ENCODE results near the gene SETSIP. TPM values are rescaled to one million over a fixed set of nuclear protein-coding genes. Genes with fewer than 3 reads are reported as not detected.

The SETSIP gene
- total and polyA plus RNA-seq, 7 donors: not detected

- Histone ChIP-seq H3K27me3 (ENCODE audit: insufficient read depth in 3 of 3, low read length in 2 of 3) (no peaks in the 10 kb centered on the region), H3K9me3 (no peaks in the 10 kb centered on the region), H3K27ac (no peak overlapping the region), H3K4me1 (no peaks in the 10 kb centered on the region), H3K4me3 (no peak overlapping the region), H3K36me3 (ENCODE audit: insufficient read depth in 1 of 2, low read depth in 1 of 2) (peaks cover 0 to 29% of the 10 kb centered on the region in 2 donors)
- intact Hi-C loops (cut with DNase I): no loop called here
- WGBS, 3 donors: 89 to 96% (median 92%) methylated on average over 3 of the region's 3 CpGs
- ATAC-seq (no peak), DNase-seq (no peak)
- TF ChIP-seq CTCF (IDR thresholded peaks at IDR 0.05): no peak
Observed at GRCh38 chr1:92105546-92106081, 30.4 kb upstream of the SETSIP start.

DNA sequence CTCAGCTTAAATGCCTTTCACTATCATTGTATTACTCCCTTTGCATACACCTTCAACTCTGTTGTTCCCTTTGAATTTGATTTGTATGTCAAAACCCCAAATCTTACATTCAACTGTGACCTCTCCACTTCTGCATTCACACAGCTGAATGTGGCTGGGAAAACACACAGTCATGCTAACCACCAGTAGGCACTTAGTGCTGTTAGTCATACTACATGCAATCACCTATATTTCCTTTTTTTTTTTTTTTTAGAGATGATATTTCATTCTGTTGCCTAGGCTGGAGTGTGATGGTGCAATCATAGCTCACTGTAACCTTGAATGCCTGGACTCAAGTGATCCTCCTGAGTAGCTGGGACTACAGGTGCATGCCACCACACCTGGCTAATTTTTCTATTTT lies 21.1 kb upstream of the SETSIP start:
- intact Hi-C loops (cut with DNase I): no loop called here
- H3K36me3 ChIP-seq (ENCODE audit: insufficient read depth in 1 of 2, low read depth in 1 of 2): no peaks in the 10 kb centered on the region
- no peak overlapping the region for H3K4me3 ChIP-seq
- ATAC-seq: no peak
- DNase-seq: no peak
- no peak overlapping the region for H3K27ac ChIP-seq
- H3K9me3 ChIP-seq: no peaks in the 10 kb centered on the region
- no peak for TF ChIP-seq CTCF (IDR thresholded peaks at IDR 0.05)
- H3K4me1 ChIP-seq: no peaks in the 10 kb centered on the region
- H3K27me3 ChIP-seq (ENCODE audit: insufficient read depth in 3 of 3, low read length in 2 of 3): no peaks in the 10 kb centered on the region

DNA sequence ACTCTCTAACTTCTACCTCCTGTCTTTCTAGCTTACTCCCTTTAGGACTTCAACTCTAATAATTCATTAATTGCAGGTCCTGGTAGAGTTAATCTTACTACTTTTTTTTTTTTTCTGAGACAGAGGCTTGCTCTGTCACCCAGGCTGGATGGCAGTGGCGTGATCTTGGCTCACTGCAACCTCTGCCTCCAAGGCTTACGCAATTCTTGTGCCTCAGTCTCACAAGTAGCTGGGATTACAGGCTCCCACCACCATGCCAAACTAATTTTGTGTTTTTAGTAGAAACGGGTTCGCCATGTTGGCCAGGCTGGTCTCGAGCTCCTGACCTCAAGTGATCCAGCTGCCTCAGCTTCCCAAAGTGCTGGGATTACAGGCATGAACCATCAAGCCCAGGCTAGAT lies 20.7 kb upstream of the SETSIP start:
- ATAC-seq (no peak), DNase-seq (no peak)
- Histone ChIP-seq H3K4me1 (no peaks in the 10 kb centered on the region), H3K27ac (no peak overlapping the region), H3K36me3 (ENCODE audit: insufficient read depth in 1 of 2, low read depth in 1 of 2) (no peaks in the 10 kb centered on the region), H3K9me3 (no peaks in the 10 kb centered on the region), H3K4me3 (no peak overlapping the region), H3K27me3 (ENCODE audit: insufficient read depth in 3 of 3, low read length in 2 of 3) (no peaks in the 10 kb centered on the region)
- intact Hi-C loops (cut with DNase I): no loop called here
- no peak for TF ChIP-seq CTCF (IDR thresholded peaks at IDR 0.05)
- WGBS, 3 donors: 79 to 91% (median 80%) methylated on average over 5 of the region's 5 CpGs

DNA sequence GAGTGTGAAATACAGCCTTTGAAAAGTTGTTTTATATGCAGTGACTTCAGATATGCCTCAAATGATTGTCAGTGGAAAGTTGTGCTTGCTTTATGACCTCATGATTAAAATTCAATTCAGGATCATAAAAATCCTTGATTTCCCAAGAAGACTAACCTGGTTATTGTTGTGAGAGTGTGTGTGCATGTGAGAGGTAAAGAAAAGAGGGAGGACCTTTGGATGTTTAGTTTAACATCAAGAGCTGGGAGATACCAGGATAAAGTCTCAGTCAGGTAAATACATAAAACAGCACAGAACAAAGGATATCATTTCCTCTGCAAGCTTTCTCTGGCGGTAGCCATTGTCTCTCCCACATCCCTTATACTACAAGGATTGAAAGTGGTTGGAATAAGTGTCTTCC lies 19.4 kb upstream of the SETSIP start:
- intact Hi-C loops (cut with DNase I): no loop called here
- H3K27ac ChIP-seq: no peak overlapping the region
- no peak for TF ChIP-seq CTCF (IDR thresholded peaks at IDR 0.05)
- 70 to 89% (median 81%) methylated on average over 1 of the region's 1 CpG for WGBS, 3 donors
- no peaks in the 10 kb centered on the region for H3K27me3 ChIP-seq (ENCODE audit: insufficient read depth in 3 of 3, low read length in 2 of 3)
- H3K36me3 ChIP-seq (ENCODE audit: insufficient read depth in 1 of 2, low read depth in 1 of 2): peaks cover 0 to 2% of the 10 kb centered on the region in 2 donors
- H3K4me3 ChIP-seq: no peak overlapping the region
- no peaks in the 10 kb centered on the region for H3K4me1 ChIP-seq
- ATAC-seq (no peak), DNase-seq (no peak)
- no peaks in the 10 kb centered on the region for H3K9me3 ChIP-seq

GRCh38 chr1:92094090-92094489 lies 18.9 kb upstream of the SETSIP start:
- no peak overlapping the region for H3K4me3 ChIP-seq
- no peak overlapping the region for H3K27ac ChIP-seq
- H3K36me3 ChIP-seq (ENCODE audit: insufficient read depth in 1 of 2, low read depth in 1 of 2): peaks cover 0 to 7% of the 10 kb centered on the region in 2 donors
- no peaks in the 10 kb centered on the region for H3K4me1 ChIP-seq
- TF ChIP-seq CTCF (IDR thresholded peaks at IDR 0.05): no peak
- no peaks in the 10 kb centered on the region for H3K27me3 ChIP-seq (ENCODE audit: insufficient read depth in 3 of 3, low read length in 2 of 3)
- 72 to 90% (median 85%) methylated on average over 2 of the region's 2 CpGs for WGBS, 3 donors
- ATAC-seq (no peak), DNase-seq (no peak)
- H3K9me3 ChIP-seq: no peaks in the 10 kb centered on the region
- intact Hi-C loops (cut with DNase I): no loop called here
